ENCODE results near the gene TRABD.
"Not testable (repeated sequence)": the region's sequence is repeated elsewhere in the genome, so short reads cannot be mapped to it uniquely, and the experiment has no call there.

TRABD gene

DNA sequence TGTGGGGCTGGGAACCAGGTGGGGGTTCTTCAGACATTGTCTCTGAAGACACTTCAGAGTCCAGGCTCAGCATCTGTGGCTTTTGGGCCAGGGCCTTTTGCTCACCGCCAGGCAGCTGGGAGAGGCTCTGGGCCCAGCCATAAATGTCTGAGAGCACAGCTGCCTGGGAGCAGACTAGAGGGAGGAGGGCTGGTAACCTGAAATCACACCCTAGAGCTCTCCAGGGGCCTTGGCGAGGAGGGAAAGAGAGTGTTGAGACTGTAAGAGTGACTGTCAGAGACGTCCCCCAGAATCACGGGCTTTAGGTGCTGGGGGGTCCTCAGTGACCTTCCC lies 4.1 kb downstream of the TRABD start:
- no peak for DNase-seq

DNA sequence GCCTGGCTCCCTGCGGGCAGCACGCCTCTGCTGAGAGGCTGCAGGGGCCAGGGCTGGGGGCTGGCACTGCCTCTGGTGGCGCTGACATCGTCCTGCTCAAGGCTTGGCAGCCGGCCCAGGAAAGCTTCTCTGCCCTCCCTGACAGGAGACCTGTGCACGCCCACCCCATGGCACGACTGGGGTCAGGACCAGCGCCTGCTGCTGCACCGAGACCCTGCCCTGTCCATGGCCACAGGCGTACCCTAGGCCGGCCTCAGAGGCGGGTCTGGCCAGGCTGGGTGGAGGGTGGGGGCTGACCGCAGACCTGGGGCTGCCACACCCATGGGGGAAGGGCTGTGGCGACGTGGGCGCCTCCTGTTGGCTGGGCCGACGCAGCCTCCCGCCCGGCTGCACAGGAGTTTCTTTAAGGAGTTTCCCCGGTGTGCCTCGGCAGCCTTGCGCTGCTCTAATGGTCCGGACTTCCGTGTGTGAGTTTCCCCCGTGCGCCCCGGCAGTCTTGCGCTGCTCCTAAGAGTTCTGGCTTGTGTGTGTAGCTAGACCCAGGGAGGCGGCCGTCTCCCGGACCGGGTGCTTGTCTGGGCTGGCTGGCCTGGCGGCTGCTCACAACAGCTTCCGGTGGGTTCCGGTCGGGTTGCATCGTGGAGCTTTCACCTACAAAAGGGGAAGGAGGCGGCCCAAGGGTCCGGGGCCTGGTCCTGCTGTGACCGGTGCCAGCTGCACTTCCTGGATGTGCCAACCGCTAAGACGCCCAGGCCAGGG lies 4.6 kb downstream of the TRABD start:
- DNase-seq = peak; percentile 88 to 91

- DNase-seq = peak; percentile 79 to 93
These were observed 5.4 kb downstream of the TRABD start for GRCh38 chr22:50190941-50191741.

DNA sequence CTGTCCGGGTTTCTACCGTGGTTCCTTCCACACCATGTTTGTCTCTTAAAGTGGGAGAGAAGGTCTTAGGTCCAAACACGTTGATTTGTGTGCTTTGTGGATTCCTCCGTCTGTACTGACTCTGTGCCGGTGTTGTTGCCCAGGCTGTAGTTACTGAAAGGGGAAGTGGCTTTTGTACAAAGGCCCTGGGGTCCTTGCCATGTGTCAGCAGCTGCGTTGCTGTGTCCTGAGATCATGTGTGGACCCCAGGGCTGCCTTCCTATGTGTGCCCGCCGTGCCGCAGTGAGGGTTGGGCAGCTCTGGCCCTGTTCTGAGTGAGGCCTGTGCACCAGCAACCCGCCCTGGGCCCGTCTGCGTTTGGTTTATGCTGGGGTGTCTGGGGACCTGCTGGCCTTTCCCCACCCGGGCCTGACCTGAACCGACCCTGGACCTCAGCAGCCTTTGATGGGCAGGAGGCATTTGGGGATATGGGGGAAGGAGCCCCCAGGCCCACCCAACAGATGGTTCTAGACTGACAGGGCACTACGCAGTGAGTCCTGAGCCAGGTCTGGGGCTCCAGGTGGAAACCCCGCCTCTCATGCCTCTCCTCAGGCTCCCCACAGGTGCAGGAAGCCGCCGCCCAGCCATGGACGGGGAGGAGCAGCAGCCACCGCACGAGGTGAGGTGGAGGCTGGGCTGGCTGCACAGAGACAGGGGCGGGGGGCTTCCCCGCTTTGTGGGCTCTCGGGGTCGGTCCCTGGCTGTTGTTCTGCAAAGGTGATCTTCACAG lies 6.9 kb downstream of the TRABD start:
- peak; percentile 65 to 77 for DNase-seq

GRCh38 chr22:50193621-50194020 lies 7.9 kb downstream of the TRABD start:
- no peak for DNase-seq

- no peak for DNase-seq
These were observed 8.5 kb downstream of the TRABD start for GRCh38 chr22:50194037-50194805.

GRCh38 chr22:50196256-50196655 lies 10.5 kb downstream of the TRABD start:
- DNase-seq = no peak

- no peak for DNase-seq
These were observed 11.5 kb downstream of the TRABD start for GRCh38 chr22:50197000-50197800.

DNA sequence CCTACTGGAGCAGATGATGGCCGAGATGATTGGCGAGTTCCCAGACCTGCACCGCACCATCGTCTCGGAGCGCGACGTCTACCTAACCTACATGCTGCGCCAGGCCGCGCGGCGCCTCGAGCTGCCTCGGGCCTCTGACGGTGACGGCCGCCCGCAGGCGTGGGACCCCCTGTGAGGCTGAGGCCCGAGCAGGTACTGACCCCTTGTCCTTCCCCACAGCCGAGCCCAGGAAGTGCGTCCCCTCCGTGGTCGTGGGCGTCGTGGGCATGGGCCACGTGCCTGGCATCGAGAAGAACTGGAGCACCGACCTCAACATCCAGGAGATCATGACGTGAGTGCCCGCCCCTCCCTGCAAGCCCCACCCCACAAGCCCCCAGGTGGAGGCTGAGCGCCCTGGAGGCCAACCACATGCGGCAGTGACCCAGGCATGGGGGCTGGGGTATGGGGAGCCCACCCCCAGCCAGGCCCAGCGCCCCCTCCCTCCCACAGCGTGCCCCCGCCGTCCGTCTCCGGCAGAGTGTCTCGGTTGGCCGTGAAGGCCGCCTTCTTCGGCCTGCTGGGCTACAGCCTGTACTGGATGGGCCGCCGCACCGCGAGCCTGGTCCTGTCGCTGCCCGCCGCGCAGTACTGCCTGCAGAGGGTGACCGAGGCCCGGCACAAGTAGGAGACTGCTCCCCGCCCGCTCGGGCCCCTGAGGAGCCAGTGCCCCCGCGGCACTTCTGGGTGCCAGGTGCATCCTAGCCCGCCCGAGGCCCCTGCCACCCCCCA lies 12.3 kb downstream of the TRABD start:
- DNase-seq = no peak

DNA sequence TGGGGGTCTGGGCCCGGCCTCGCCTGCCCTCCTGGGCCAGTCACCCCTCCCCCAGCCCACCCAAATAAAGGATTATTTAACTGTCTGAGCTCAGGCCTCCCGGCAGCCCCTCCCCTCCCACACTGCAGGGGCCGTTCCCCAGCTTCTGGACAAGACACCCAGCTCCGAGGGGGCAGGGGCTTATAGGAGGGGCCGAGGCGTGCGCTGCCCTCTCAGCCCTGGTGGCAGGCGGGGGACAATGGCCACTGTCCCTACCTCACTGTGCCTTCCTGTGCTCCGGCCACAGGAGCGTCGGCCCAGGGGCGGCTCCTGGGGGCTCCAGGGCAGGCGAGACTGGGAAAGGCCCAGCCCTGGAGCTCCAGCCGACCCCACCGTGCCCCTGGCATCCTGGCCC lies 12.9 kb downstream of the TRABD start:
- no peak for DNase-seq

DNA sequence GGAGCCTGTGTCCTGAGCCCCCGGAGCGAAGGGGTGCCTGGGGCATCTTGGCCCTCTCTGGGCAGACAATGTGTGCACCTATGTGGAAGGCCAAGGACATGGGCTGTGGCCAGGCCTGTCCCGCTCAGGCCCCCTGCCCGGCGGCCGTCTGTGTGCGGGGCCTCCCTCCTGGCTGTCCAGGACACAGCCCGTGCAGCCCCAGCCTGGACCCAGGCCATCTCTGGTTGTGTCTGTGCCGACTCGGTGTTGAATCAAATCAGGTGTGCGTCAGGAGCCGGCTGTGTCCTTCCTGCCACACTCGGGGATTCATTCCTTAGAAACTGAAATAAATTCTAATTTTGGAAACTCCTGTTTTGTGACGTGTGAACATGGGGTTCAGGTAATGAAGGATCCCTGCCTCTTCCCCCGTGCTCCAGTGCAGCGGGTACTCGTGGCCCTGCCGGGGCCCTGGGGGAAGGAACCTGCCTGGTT lies 13.6 kb downstream of the TRABD start:
- DNase-seq = no peak

DNA sequence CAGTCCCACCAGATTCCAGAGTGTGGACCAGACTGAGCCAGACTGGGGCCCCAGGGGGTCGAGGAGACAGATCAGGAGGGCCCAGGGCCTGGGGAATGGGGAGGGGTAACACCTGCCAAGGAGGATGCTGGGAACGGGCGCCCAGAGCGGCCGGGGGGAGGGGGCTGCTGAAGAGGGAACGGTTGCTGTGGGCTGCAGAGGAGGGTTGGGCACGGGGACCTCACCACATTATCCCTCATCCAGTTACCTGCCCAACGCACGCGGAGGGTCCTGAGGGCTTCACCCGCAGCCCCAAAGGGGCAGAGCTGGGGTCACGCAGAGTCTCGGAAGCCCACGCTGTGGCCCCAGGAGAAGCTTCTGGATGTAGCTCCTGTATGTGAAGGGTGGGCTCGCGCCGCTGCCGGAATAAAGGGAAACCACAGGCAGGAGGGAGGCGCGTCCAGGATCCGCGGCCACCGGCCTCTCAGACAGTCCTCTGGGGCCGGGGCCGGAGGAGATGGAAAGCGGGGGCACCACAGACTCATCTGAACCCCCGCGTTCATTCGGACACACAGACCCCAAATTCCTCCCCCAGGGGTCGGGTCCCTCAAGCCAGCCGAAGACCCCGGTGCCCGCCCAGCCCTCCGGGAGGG lies 14.2 kb downstream of the TRABD start:
- DNase-seq = no peak

- DNase-seq = peak; percentile 92 to 93
These were observed 14.9 kb downstream of the TRABD start, which contains the start of gene SELENOO for GRCh38 chr22:50200461-50201190. Gene SELENOO, plus strand, starts transcription at chr22:50201011. Its CDS starts 26 bp downstream, at chr22:50201037.

DNA sequence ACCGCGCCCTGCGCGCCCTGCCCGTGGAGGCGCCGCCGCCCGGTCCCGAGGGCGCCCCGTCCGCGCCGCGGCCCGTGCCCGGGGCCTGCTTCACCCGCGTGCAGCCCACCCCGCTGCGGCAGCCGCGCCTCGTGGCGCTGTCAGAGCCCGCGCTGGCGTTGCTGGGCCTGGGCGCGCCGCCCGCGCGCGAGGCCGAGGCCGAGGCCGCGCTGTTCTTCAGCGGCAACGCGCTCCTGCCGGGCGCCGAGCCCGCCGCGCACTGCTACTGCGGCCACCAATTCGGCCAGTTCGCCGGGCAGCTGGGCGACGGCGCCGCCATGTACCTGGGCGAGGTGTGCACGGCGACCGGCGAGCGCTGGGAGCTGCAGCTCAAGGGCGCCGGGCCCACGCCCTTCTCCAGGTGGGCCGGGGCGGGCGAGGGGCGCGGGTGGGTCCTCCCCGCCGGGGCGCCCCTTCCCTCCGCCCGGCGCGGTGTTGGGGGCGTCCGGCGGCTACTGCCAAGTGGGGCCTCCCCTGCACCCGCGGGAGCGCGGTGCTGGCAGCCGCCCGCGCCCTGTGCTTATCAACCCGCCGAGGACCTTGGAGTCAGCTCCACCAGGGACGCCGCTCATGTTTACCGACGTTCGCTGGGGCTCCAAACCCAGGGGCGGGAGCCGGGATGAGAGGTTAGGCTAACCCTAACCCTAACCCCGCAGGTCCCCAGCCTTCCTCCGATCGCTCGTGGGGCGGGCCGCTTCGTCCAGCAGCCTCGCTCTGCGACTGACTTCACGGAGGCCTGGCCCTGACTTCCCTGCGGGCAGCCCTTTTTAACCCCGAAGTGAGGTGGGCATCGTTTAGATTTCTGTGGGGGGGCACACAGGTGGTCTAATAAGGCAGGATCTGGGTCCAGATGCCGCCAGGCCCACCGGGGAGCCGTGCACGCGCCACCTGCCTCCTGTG lies 15.7 kb downstream of the TRABD start:
- DNase-seq = no peak

DNA sequence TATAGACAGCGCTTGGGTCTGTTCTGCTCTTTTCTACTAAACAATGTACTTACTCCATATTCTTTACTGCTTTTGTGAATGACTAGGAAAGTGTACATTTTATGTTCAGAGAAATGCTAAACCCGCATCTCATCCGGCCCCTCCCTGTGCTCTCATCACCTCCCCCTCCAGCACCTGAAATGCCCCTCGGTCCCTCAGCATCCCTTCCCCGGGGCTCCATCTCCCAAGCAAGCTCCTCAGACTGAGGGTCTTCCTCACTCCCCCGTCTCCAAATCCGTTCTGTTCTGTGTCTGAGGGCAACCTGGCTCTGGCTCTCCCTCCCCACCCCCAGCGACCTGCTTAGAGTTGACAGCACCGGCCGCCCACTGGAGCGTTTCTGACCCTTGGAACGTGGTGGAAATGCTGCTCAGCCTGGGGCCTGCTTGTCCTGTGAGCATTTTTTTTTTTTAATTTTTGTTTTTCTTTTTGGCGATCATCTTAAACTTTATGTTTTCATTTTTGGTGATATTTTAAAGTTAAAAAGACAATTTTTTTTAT lies 16.5 kb downstream of the TRABD start:
- no peak for DNase-seq

DNA sequence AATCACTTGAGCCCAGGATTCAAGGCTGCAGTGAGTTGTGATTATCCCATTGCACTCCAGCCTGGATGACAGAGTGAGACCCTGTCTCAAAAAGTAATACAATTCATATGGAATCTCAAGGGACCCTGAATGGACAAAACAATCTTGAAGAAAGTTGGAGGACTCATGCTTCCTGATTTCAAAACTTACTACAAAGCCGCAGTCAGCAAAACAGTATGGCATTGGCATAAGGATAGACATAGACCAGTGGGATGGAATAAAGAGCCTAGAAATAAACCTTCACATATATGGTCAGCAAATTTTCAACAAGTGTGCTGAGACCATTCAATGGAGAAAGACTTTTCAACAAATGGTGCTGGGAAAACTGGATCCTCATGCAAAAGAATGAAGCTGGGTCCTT lies 17.6 kb downstream of the TRABD start:
- DNase-seq = no peak

DNA sequence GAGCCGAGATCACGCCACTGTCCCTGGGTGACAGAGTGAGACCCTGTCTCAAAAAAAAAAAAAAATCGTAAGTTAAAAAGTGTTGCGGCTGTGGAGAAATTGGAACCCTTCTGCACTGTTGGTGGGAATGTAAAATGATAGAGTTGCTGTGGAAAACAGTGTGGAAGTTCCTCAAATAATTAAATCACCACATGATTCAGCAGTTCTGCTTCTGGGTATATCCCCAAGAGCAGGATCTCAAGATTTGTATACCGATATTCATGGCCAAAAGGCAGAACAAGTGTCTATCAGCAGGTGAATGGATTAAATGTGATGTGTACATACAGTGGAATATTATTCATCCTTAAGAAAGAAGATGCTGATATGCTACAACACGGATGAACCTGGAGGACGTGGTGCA lies 18.9 kb downstream of the TRABD start:
- no peak for DNase-seq

DNA sequence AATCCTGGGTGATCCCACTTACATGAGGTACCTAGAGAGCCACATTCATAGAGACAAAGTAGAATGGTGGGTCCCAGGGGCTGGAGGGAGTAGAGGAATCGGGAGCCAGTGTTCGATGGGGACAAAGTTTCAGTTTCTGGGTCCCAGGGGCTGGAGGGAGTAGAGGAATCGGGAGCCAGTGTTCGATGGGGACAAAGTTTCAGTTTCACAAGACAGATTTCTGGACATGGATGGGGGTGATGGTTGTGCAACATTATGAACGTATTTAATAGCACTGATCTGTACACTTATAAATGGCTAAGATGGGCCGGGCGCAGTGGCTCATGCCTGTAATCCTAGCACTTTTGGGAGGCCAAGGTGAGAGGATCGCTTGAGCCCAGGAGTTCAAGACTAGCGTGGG lies 19.3 kb downstream of the TRABD start:
- not testable (repeated sequence) for DNase-seq
